Measurements from ENCODE around the gene KRT6B.
"Not testable (repeated sequence)": the region's sequence is repeated elsewhere in the genome, so short reads cannot be mapped to it uniquely, and the experiment has no call there.

KRT6B gene

DNA sequence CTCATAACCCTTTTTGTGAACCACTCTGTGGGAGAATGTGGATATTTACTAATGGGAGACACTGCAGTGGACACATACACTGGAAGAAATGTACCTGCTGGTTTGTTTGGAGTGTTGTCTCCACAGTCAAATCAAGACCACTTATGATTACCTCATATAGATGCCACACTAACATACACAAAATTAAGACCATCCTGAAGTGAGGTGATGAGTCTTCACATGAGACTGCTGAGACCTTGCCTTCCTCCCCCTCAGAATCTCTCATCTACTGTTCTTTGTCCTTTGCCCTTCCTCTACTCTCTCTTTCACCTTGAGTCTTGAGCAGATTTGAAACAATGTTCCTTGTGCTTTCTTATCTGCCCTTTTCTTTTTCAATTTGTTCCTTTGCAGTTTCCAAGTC, 36.8 kb upstream of the KRT6B start:
- TF ChIP-seq, protein P1, sequence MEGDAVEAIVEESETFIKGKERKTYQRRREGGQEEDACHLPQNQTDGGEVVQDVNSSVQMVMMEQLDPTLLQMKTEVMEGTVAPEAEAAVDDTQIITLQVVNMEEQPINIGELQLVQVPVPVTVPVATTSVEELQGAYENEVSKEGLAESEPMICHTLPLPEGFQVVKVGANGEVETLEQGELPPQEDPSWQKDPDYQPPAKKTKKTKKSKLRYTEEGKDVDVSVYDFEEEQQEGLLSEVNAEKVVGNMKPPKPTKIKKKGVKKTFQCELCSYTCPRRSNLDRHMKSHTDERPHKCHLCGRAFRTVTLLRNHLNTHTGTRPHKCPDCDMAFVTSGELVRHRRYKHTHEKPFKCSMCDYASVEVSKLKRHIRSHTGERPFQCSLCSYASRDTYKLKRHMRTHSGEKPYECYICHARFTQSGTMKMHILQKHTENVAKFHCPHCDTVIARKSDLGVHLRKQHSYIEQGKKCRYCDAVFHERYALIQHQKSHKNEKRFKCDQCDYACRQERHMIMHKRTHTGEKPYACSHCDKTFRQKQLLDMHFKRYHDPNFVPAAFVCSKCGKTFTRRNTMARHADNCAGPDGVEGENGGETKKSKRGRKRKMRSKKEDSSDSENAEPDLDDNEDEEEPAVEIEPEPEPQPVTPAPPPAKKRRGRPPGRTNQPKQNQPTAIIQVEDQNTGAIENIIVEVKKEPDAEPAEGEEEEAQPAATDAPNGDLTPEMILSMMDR (conservative IDR thresholded peaks at IDR 0.05; ENCODE audit: low read depth) = no peak
- no peak for DNase-seq (ENCODE audit: low spot score)
- ChIA-PET CTCF (no interaction called here), POLR2A (ENCODE audit: low non-redundant PET) (no interaction called here)
- H3K27ac ChIP-seq = peak overlapping the region; percentile 100

DNA sequence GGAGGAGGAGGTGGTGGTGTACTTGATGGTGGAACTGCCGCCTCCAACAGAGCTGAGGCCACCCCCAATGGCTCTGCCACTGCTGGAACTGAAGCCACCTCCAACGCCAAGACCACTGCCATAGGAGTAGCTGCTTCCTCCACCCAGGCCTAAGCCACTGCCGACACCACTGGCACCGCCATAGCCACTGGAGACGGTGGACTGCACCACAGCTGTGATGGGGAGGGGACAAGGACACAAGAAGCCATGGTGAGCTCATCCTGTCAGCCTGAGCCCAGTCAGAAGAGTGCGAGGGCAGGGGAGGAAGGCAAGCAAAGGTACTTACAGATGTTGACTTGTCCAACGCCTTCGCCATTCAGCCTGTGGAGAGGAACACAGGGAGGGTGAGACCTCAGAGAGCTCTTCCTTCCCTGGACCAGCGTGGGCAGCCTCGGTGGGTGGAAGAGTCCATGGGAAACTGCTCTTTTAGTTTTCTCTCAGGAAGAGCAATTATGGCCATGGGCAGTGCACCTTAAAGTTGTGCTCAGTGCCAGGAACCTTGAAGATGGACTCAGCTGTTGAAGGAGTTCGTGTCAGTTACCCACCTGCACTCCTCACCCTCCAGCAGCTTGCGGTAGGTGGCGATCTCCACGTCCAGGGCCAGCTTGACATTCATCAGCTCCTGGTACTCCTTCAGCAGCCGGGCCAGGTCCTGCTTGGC, 35.9 kb upstream of the KRT6B start:
- peak overlapping the region; percentile 69 for H3K27ac ChIP-seq
- POLR2A ChIA-PET (ENCODE audit: low non-redundant PET); DNase-seq (ENCODE audit: low spot score): not testable (repeated sequence)
- CTCF ChIA-PET = interaction anchor here (1.1 kb wide), 1 partner anchor 9 kb away, joined by 5 read pairs; no protein-coding TSS in a partner anchor

DNA sequence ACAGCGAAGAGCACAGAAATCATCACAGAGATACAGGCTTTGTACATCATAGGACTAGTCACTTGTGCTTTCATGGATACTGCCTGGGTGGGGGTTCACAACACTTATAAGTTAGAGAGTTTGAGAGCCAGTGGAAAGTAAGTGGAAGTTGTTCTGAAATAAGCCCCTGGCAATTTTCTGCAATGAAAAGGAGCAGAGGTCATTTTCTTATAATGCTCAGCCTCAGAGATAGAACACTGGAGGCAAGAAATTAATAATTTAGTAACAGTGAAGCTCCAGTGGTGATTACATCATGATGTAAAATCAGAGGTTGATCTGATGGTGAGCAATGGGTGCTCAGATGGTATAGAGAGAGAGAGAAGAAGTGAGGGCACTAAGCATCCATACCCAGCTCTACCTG, 35.3 kb upstream of the KRT6B start:
- TF ChIP-seq, protein P1 (conservative IDR thresholded peaks at IDR 0.05; ENCODE audit: low read depth) = no peak
- peak overlapping the region; percentile 69 for H3K27ac ChIP-seq
- POLR2A ChIA-PET (ENCODE audit: low non-redundant PET) = no interaction called here
- DNase-seq (ENCODE audit: low spot score) = no peak
- CTCF ChIA-PET = interaction anchor here (0.6 to 1.1 kb wide), 2 partner anchors 9 to 40 kb away, joined by 3 to 5 read pairs; no protein-coding TSS in a partner anchor

DNA sequence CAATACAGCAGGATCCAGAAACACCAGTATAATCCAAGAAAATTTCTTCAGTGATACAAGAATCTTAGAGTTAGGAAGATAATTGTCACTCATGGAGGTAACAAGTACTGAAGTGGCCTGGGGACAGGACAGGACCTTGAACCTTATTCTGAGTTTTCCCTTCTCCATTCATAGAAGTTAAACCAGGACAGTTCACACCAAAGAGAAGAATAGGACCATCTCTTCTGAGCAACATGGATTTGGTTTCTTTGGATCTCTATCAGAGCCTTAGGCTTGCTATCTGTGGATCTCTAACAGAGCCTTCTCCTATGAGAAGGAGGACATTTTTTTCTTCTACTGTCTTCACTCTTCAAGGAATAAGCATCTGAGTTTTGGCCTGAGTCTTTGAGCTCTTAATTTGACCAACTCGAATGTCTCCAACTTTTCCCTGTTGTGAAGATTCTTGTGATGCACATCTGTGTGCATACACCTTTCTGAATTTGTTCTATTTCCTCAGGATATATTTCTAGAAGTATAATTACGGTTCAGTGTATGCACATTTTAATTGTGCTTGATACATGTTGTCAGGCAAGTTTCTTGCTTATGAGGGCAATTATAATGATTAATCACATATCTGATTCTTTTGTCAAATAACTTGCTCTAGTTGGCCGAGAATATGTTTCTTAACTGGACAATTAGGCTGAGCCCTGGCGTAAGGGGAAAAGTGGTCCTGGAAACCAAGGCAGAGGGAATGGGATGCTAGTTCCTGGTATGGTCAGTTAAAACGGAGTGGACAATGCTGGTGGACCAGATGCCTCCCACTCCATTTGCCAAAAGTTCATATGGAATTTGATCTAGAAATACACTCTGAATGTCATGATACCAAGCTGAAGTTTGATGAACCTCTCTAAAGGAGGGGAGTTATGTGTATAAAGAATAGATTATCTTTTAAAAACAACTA, 34.5 kb upstream of the KRT6B start:
- H3K27ac ChIP-seq = no peak overlapping the region
- TF ChIP-seq, protein P1 (conservative IDR thresholded peaks at IDR 0.05; ENCODE audit: low read depth) = no peak
- no peak for DNase-seq (ENCODE audit: low spot score)
- POLR2A ChIA-PET (ENCODE audit: low non-redundant PET) = no interaction called here
- CTCF ChIA-PET = interaction anchor here (0.6 to 1.1 kb wide), 2 partner anchors 10 to 39 kb away, joined by 3 to 5 read pairs; no protein-coding TSS in a partner anchor

DNA sequence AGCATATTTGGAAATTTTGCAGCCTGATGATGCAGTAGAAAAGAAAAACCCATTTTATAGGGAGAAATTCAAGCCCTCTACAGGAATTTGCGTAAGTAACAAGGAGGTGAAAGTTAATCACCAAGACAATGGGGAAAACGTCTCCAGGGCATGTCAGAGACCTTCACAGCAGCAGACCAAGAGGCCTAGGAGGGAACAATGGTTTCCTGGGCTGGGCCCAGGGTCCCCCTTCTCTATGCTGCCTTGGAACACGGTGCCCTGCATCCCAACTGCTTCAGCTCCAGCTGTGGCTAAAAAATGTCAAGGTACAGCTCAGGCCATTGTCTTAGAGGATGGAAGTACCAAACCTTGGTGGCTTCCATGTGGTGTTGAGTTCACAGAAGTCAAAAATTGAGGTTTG, 28.1 kb upstream of the KRT6B start:
- TF ChIP-seq, protein P1 (conservative IDR thresholded peaks at IDR 0.05; ENCODE audit: low read depth) = no peak
- CTCF ChIA-PET = no interaction called here
- POLR2A ChIA-PET (ENCODE audit: low non-redundant PET) = no interaction called here
- no peak for DNase-seq (ENCODE audit: low spot score)
- no peak overlapping the region for H3K27ac ChIP-seq

DNA sequence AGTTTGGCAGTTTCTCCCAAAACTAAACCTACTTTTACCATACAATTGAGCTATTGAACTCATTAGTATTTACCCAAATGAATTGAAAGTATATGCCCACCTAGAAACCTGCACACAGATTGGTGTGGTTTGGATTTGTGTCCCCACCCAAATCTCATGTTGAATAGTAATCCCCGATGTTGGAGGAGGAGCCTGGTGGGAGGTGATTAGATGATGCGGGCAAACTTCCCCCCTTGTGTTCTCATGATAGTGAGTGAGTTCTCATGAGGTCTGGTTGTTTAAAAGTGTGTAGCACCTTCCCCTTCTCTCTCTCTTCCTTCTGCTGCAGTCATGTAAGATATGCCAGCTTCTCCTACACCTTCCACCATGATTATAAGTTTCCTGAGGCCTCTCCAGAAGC, 25.7 kb upstream of the KRT6B start:
- DNase-seq (ENCODE audit: low spot score) = no peak
- TF ChIP-seq, protein P1 (conservative IDR thresholded peaks at IDR 0.05; ENCODE audit: low read depth) = no peak
- no peak overlapping the region for H3K27ac ChIP-seq
- ChIA-PET POLR2A (ENCODE audit: low non-redundant PET) (no interaction called here), CTCF (no interaction called here)

DNA sequence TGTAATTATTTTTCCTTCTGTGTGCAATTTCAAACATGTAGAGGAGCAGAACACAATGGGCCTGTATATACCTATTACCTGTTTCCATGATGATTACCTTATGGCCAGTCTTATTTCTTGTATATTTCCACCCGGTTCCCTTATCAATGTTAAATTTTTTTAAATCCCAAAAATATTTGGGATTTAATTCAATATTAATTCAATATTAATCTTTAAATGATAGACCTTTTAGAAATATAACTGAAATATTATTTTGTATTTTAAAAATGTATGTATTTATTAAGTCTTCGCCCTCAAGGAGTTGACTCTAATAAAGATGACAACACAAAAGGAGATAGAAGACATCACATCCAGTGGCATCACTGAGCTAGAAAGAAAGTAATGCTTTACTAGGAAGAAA, 22.3 kb upstream of the KRT6B start:
- CTCF ChIA-PET = no interaction called here
- POLR2A ChIA-PET (ENCODE audit: low non-redundant PET) = no interaction called here

More for the DNA sequence above, 22.3 kb upstream of the KRT6B start:
- H3K27ac ChIP-seq = no peak overlapping the region
- TF ChIP-seq, protein P1 (conservative IDR thresholded peaks at IDR 0.05; ENCODE audit: low read depth) = no peak
- no peak for DNase-seq (ENCODE audit: low spot score)

Measured in RWPE1 (cell line).